Neuronal stem cell (in vitro differentiated cells): ENCODE results near the gene THOC5.
A peak's percentile ranks its signal among the peaks of the same experiment; 100 is the strongest.

ENCODE experiments used
- DNase-seq: peaks from one replicate; pipeline ENCODE4 v3.0.0-alpha.2; 2013; ENCODE audit warnings: low spot score
- H2AFZ ChIP-seq: one replicate; pipeline ENCODE4 v1.6.1; 2013; ENCODE audit warnings: mild to moderate bottlenecking, low read length, inconsistent platforms
- H2AK5ac ChIP-seq: 2 replicates; pipeline ENCODE4 v1.6.1; 2013; ENCODE audit warnings: low read depth, mild to moderate bottlenecking, inconsistent platforms, low read length, moderate library complexity, mixed read lengths
- H2BK120ac ChIP-seq: 2 replicates; pipeline ENCODE4 v1.6.1; 2013; ENCODE audit warnings: low read depth, mild to moderate bottlenecking, inconsistent platforms, low read length, moderate library complexity, mixed read lengths
- H2BK12ac ChIP-seq: one replicate; pipeline ENCODE4 v1.6.1; 2013; ENCODE audit warnings: low read length, inconsistent platforms
- H2BK15ac ChIP-seq: 2 replicates; pipeline ENCODE4 v1.6.1; 2013; ENCODE audit warnings: mild to moderate bottlenecking, low read length, inconsistent platforms, mixed read lengths
- H2BK5ac ChIP-seq: one replicate; pipeline ENCODE4 v1.6.1; 2013; ENCODE audit warnings: inconsistent platforms, mild to moderate bottlenecking, low read length, moderate library complexity
- H3K14ac ChIP-seq: one replicate; pipeline ENCODE4 v1.6.1; 2013; ENCODE audit warnings: low read length, inconsistent platforms
- H3K18ac ChIP-seq: 2 replicates; pipeline ENCODE4 v1.6.1; 2013; ENCODE audit warnings: low read length, inconsistent platforms
- H3K23ac ChIP-seq: 2 replicates; pipeline ENCODE4 v1.6.1; 2013; ENCODE audit warnings: low read depth, mild to moderate bottlenecking, mixed read lengths, low read length, inconsistent platforms; ENCODE audit not compliant: poor library complexity
- H3K27ac ChIP-seq: replicated peaks from 3 replicates; pipeline ENCODE4 v1.5.1; 2013; ENCODE audit warnings: low read length, inconsistent platforms
- H3K27me3 ChIP-seq, 3 experiments: 2 replicates each; pipeline ENCODE4 v1.6.1; 2013; ENCODE audit warnings: low read length in 3 of 3, mild to moderate bottlenecking in 2 of 3, inconsistent platforms in 1 of 3, low read depth in 1 of 3, mixed read lengths in 1 of 3, moderate library complexity in 1 of 3; ENCODE audit not compliant: control insufficient read depth in 3 of 3, insufficient read depth in 3 of 3
- H3K36me3 ChIP-seq, 2 donors: replicated peaks in 1 of 2; 2 replicates each; pipeline ENCODE4 v1.6.1; 2013; ENCODE audit warnings: low read length in 2 of 2; ENCODE audit not compliant: control insufficient read depth in 2 of 2, insufficient read depth in 2 of 2
- H3K4ac ChIP-seq: 2 replicates; pipeline ENCODE4 v1.6.1; 2013; ENCODE audit warnings: inconsistent platforms, mild to moderate bottlenecking, low read length, moderate library complexity
- H3K4me1 ChIP-seq, 2 donors: 1 replicate in 1 of 2; 2 replicates in 1 of 2; pipeline ENCODE4 v1.6.1; 2013; ENCODE audit warnings: low read length in 2 of 2, low read depth in 1 of 2; ENCODE audit not compliant: control insufficient read depth in 2 of 2, insufficient read depth in 1 of 2
- H3K4me2 ChIP-seq: one replicate; pipeline ENCODE4 v1.6.1; 2013; ENCODE audit warnings: mild to moderate bottlenecking, low read length, inconsistent platforms; ENCODE audit not compliant: insufficient read depth, poor library complexity, severe bottlenecking
- H3K4me3 ChIP-seq, 2 donors: 2 replicates each; pipeline ENCODE4 v1.5.1; 2013; ENCODE audit warnings: low read length in 2 of 2, mild to moderate bottlenecking in 2 of 2, inconsistent platforms in 1 of 2, moderate library complexity in 1 of 2
- H3K79me1 ChIP-seq: one replicate; pipeline ENCODE4 v1.6.1; 2013; ENCODE audit warnings: low read depth, mild to moderate bottlenecking, inconsistent platforms, low read length, moderate library complexity
- H3K9ac ChIP-seq: one replicate; pipeline ENCODE4 v1.6.1; 2013; ENCODE audit warnings: mild to moderate bottlenecking, low read depth, low read length, inconsistent platforms; ENCODE audit not compliant: poor library complexity
- H3K9me3 ChIP-seq, 2 donors: replicated peaks in 1 of 2; 2 replicates each; pipeline versions ENCODE3 to v1.6.1; 2013; ENCODE audit warnings: low read length in 2 of 2, mild to moderate bottlenecking in 2 of 2, inconsistent platforms in 1 of 2, low read depth in 1 of 2, mixed read lengths in 1 of 2, moderate library complexity in 1 of 2; ENCODE audit not compliant: control insufficient read depth in 2 of 2, insufficient read depth in 1 of 2
- H4K8ac ChIP-seq: one replicate; pipeline ENCODE4 v1.6.1; 2013; ENCODE audit warnings: low read depth, mild to moderate bottlenecking, inconsistent platforms, low read length, moderate library complexity
- H4K91ac ChIP-seq: one replicate; pipeline ENCODE4 v1.6.1; 2013; ENCODE audit warnings: low read length, low read depth, mild to moderate bottlenecking, inconsistent platforms; ENCODE audit not compliant: poor library complexity
- WGBS, 2 donors: extraction: QIAGEN DNeasy Blood & Tissue Kit; methylation state at CpG; one replicate each; pipeline ENCODE4 v1.1.7; 2013; ENCODE audit warnings: missing lambda C conversion rate in 2 of 2, mixed read lengths in 1 of 2; ENCODE audit not compliant: insufficient read length in 2 of 2, insufficient replicate concordance in 1 of 2; ENCODE audit errors: extremely low coverage in 2 of 2; 5-methylcytosine and 5-hydroxymethylcytosine counted together

THOC5 gene

GRCh38 chr22:29584975-29585374, 31.4 kb upstream of the THOC5 start:
- no CpG with 5 or more reads among the region's 5 CpGs for WGBS, 2 donors
- Histone ChIP-seq H4K8ac (no peak overlapping the region), H3K4me1 (peaks cover 6 to 8% of the 10 kb centered on the region in 2 donors)

GRCh38 chr22:29581799-29582198, 28.2 kb upstream of the THOC5 start:
- no CpG with 5 or more reads among the region's 12 CpGs for WGBS, 2 donors
- no peak overlapping the region for H3K14ac ChIP-seq

More at GRCh38 chr22:29584975-29585374, 31.4 kb upstream of the THOC5 start:
- no peak overlapping the region for H3K18ac ChIP-seq
- no peak overlapping the region for H2BK12ac ChIP-seq
- DNase-seq, result no peak
- H3K27me3 ChIP-seq, result no peaks in the 10 kb centered on the region
- no peak overlapping the region for H3K27ac ChIP-seq
- peak overlapping the region; percentile 1 for H2BK15ac ChIP-seq
- H3K36me3 ChIP-seq, result no peaks in the 10 kb centered on the region
- H3K9ac ChIP-seq, result no peak overlapping the region
- H3K9me3 ChIP-seq, result no peaks in the 10 kb centered on the region
- H2BK120ac ChIP-seq, result no peak overlapping the region
- no peak overlapping the region for H3K4me2 ChIP-seq
- H2AK5ac ChIP-seq, result peak overlapping the region; percentile 2
- no peak overlapping the region for H4K91ac ChIP-seq
- no peak overlapping the region for H2AFZ ChIP-seq
- no peak overlapping the region for H3K4me3 ChIP-seq
- no peak overlapping the region for H3K14ac ChIP-seq
- no peak overlapping the region for H2BK5ac ChIP-seq
- H3K23ac ChIP-seq, result no peak overlapping the region
- no peak overlapping the region for H3K4ac ChIP-seq
- H3K79me1 ChIP-seq, result peaks cover 5% of the 10 kb centered on the region

GRCh38 chr22:29580200-29580810, 26.7 kb upstream of the THOC5 start:
- Histone ChIP-seq H2AK5ac (peak overlapping the region; percentile 91), H2AFZ (peak overlapping the region; percentile 91), H3K18ac (peak overlapping the region; percentile 99), H2BK15ac (peak overlapping the region; percentile 99), H3K9me3 (no peaks in the 10 kb centered on the region), H3K4me3 (peak overlapping the region; percentile 58 to 90), H3K27me3 (no peaks in the 10 kb centered on the region), H3K79me1 (peaks cover 10% of the 10 kb centered on the region), H3K36me3 (peaks cover 3 to 14% of the 10 kb centered on the region in 2 donors), H4K8ac (peak overlapping the region; percentile 99), H2BK5ac (peak overlapping the region; percentile 99), H3K9ac (peak overlapping the region; percentile 97), H3K27ac (peak overlapping the region; percentile 81), H3K4ac (peak overlapping the region; percentile 97), H3K23ac (peak overlapping the region; percentile 86), H4K91ac (peak overlapping the region; percentile 100), H2BK120ac (peak overlapping the region; percentile 84), H3K14ac (peak overlapping the region; percentile 63), H2BK12ac (peak overlapping the region; percentile 81), H3K4me2 (peak overlapping the region; percentile 75), H3K4me1 (peaks cover 6 to 11% of the 10 kb centered on the region in 2 donors)
- DNase-seq, result no peak
- WGBS, 2 donors, result no CpG with 5 or more reads among the region's 8 CpGs

More at GRCh38 chr22:29581799-29582198, 28.2 kb upstream of the THOC5 start:
- Histone ChIP-seq H3K27me3 (no peaks in the 10 kb centered on the region), H4K8ac (no peak overlapping the region), H4K91ac (no peak overlapping the region), H3K36me3 (peaks cover 3 to 12% of the 10 kb centered on the region in 2 donors), H3K27ac (no peak overlapping the region), H3K4me3 (peak overlapping the region in 1 of 2 donors; percentile 58), H3K9me3 (no peaks in the 10 kb centered on the region), H2BK15ac (no peak overlapping the region), H3K9ac (no peak overlapping the region), H3K4me1 (peaks cover 6 to 11% of the 10 kb centered on the region in 2 donors), H2AFZ (no peak overlapping the region), H3K4ac (no peak overlapping the region), H2BK120ac (no peak overlapping the region), H3K18ac (no peak overlapping the region), H3K4me2 (no peak overlapping the region), H3K79me1 (peaks cover 10% of the 10 kb centered on the region), H2BK5ac (no peak overlapping the region), H2BK12ac (no peak overlapping the region), H3K23ac (no peak overlapping the region), H2AK5ac (no peak overlapping the region)
- no peak for DNase-seq

GRCh38 chr22:29578462-29579200, 25.1 kb upstream of the THOC5 start:
- Histone ChIP-seq H3K4me3 (no peak overlapping the region), H2BK120ac (no peak overlapping the region), H2AK5ac (no peak overlapping the region), H3K36me3 (peaks cover 3 to 29% of the 10 kb centered on the region in 2 donors), H3K14ac (no peak overlapping the region), H3K9ac (no peak overlapping the region), H2BK15ac (no peak overlapping the region), H2BK5ac (no peak overlapping the region), H3K9me3 (no peaks in the 10 kb centered on the region), H3K4me2 (no peak overlapping the region), H2AFZ (no peak overlapping the region), H4K8ac (no peak overlapping the region), H3K27ac (no peak overlapping the region), H3K23ac (no peak overlapping the region), H3K4ac (no peak overlapping the region), H3K27me3 (no peaks in the 10 kb centered on the region), H3K18ac (no peak overlapping the region), H3K79me1 (peaks cover 10% of the 10 kb centered on the region), H2BK12ac (no peak overlapping the region), H3K4me1 (peaks cover 6 to 11% of the 10 kb centered on the region in 2 donors), H4K91ac (no peak overlapping the region)
- no CpG with 5 or more reads among the region's 10 CpGs for WGBS, 2 donors
- no peak for DNase-seq
